A204.1 (cell line): ENCODE measurements around the gene IRF2BP2.
"Not testable (repeated sequence)": the region's sequence is repeated elsewhere in the genome, so short reads cannot be mapped to it uniquely, and the experiment has no call there.

ENCODE experiments used
- FAIRE-seq: peaks from 2 replicates; lab custom pipeline; 2012; peaks lifted over from hg19 to GRCh38; lab: Jason Lieb, UNC

IRF2BP2 gene

GRCh38 chr1:234610061-234610665 is at the start of gene IRF2BP2:
Gene IRF2BP2 (minus strand): TSS chr1:234610178. CDS start chr1:234609494, 684 bp downstream.
- no peak for FAIRE-seq

- no peak for FAIRE-seq
Observed at GRCh38 chr1:234659538-234659937, 49.6 kb upstream of the IRF2BP2 start.

- FAIRE-seq: no peak
Observed at GRCh38 chr1:234658138-234658537, 48.2 kb upstream of the IRF2BP2 start.

GRCh38 chr1:234656944-234657654 is 47.1 kb upstream of the IRF2BP2 start:
- no peak for FAIRE-seq

- FAIRE-seq: no peak
Observed at GRCh38 chr1:234656070-234656895, 46.3 kb upstream of the IRF2BP2 start.

- no peak for FAIRE-seq
Observed at GRCh38 chr1:234655328-234656069, 45.5 kb upstream of the IRF2BP2 start.

GRCh38 chr1:234654002-234654733 is 44.2 kb upstream of the IRF2BP2 start:
- FAIRE-seq: no peak

GRCh38 chr1:234649432-234650081 is 39.6 kb upstream of the IRF2BP2 start:
- no peak for FAIRE-seq

GRCh38 chr1:234647758-234648157 is 37.8 kb upstream of the IRF2BP2 start:
- no peak for FAIRE-seq

GRCh38 chr1:234647245-234647644 is 37.3 kb upstream of the IRF2BP2 start:
- FAIRE-seq: no peak

GRCh38 chr1:234645964-234646363 is 36.0 kb upstream of the IRF2BP2 start:
- FAIRE-seq: no peak

GRCh38 chr1:234645474-234645953 is 35.5 kb upstream of the IRF2BP2 start:
- no peak for FAIRE-seq

GRCh38 chr1:234644928-234645327 is 35.0 kb upstream of the IRF2BP2 start:
- FAIRE-seq: no peak

- no peak for FAIRE-seq
Observed at GRCh38 chr1:234643850-234644134, 33.8 kb upstream of the IRF2BP2 start.

- FAIRE-seq: no peak
Observed at GRCh38 chr1:234643111-234643849, 33.3 kb upstream of the IRF2BP2 start.

GRCh38 chr1:234642428-234642827 is 32.5 kb upstream of the IRF2BP2 start:
- no peak for FAIRE-seq

GRCh38 chr1:234639961-234640360 is 30.0 kb upstream of the IRF2BP2 start:
- FAIRE-seq: no peak

GRCh38 chr1:234638832-234639799 is 29.1 kb upstream of the IRF2BP2 start:
- FAIRE-seq: no peak

- FAIRE-seq: not testable (repeated sequence)
Observed at GRCh38 chr1:234634922-234635321, 24.9 kb upstream of the IRF2BP2 start.
